WERI-Rb-1 (cell line): ENCODE results near the gene SMIM30.

Experiments
- DNase-seq: peaks from one replicate; pipeline ENCODE4 v3.0.0-alpha.2; 2020
- H3K27ac ChIP-seq: fragments of 250-450 bp; sonication (Bioruptor Pico); 2 replicates; pipeline ENCODE4 v1.5.1; 2020; ENCODE audit warnings: mild to moderate bottlenecking, moderate library complexity
- H3K27me3 ChIP-seq: fragments of 250-450 bp; sonication (Bioruptor Pico); 2 replicates; pipeline ENCODE4 v1.5.1; 2021; ENCODE audit warnings: mild to moderate bottlenecking, low read depth, moderate library complexity; ENCODE audit not compliant: insufficient read depth, severe bottlenecking
- H3K36me3 ChIP-seq: fragments of 250-450 bp; sonication (Bioruptor Pico); 2 replicates; pipeline ENCODE4 v1.5.1; 2020; ENCODE audit warnings: mild to moderate bottlenecking, moderate library complexity
- H3K4me3 ChIP-seq: 2 replicates; pipeline ENCODE4 v1.5.1; 2011; ENCODE audit warnings: low read depth, mild to moderate bottlenecking, control low read depth, low read length
- H3K9me3 ChIP-seq: fragments of 250-450 bp; sonication (Bioruptor Pico); 2 replicates; pipeline ENCODE4 v1.5.1; 2021; ENCODE audit warnings: mild to moderate bottlenecking, moderate library complexity; ENCODE audit not compliant: severe bottlenecking
- TF ChIP-seq, protein P1 (sequence below): IDR thresholded peaks from 2 replicates; pipeline ENCODE4 v1.5.1; 2011; ENCODE audit warnings: low read depth, mild to moderate bottlenecking, control low read depth, inconsistent platforms, low read length

Gene SMIM30

DNA sequence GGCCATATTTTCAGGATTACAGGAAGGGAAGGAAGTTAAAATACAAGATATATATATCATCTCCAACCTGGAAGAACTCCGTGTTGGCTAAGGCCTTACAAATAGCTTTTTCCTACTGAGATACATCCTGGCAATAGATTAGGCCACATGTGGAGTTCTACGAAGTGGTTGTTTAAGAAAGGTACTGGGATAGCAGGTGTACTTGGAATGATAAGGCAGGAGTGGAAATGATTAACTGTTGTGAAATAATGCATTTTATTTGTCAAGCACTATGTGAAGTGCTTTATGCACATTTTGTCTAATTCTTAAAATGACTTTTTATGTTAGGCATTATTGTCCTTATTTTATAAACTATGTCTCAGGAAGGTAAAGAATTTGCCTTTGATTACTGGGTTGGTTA, 18.9 kb upstream of the SMIM30 start:
- no peaks in the 10 kb centered on the region for H3K36me3 ChIP-seq
- DNase-seq = no peak
- TF ChIP-seq, protein P1, sequence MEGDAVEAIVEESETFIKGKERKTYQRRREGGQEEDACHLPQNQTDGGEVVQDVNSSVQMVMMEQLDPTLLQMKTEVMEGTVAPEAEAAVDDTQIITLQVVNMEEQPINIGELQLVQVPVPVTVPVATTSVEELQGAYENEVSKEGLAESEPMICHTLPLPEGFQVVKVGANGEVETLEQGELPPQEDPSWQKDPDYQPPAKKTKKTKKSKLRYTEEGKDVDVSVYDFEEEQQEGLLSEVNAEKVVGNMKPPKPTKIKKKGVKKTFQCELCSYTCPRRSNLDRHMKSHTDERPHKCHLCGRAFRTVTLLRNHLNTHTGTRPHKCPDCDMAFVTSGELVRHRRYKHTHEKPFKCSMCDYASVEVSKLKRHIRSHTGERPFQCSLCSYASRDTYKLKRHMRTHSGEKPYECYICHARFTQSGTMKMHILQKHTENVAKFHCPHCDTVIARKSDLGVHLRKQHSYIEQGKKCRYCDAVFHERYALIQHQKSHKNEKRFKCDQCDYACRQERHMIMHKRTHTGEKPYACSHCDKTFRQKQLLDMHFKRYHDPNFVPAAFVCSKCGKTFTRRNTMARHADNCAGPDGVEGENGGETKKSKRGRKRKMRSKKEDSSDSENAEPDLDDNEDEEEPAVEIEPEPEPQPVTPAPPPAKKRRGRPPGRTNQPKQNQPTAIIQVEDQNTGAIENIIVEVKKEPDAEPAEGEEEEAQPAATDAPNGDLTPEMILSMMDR = no peak
- no peak overlapping the region for H3K4me3 ChIP-seq
- no peak overlapping the region for H3K27ac ChIP-seq
- no peaks in the 10 kb centered on the region for H3K27me3 ChIP-seq
- no peaks in the 10 kb centered on the region for H3K9me3 ChIP-seq

DNA sequence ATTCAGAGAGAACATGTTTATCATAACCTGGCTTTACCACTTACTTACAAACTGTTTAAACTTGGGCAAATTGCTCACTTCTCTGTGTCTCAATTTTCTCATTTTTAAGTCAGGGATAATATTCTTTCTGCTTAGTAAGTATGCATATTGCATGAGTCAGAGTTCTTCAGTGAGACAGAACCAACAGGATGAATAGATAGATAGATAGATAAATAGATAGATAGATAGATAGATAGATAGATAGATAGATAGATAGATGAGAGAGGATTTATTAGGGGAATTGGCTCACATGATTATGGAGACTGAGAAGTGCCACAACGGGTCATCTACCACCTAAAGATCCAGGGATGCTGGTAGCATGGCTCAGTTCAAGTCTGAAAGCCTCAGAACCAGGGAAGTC, 15.7 kb upstream of the SMIM30 start:
- no peaks in the 10 kb centered on the region for H3K9me3 ChIP-seq
- H3K4me3 ChIP-seq = no peak overlapping the region
- no peaks in the 10 kb centered on the region for H3K27me3 ChIP-seq
- no peaks in the 10 kb centered on the region for H3K36me3 ChIP-seq
- no peak overlapping the region for H3K27ac ChIP-seq
- TF ChIP-seq, protein P1 = no peak
- DNase-seq = no peak

DNA sequence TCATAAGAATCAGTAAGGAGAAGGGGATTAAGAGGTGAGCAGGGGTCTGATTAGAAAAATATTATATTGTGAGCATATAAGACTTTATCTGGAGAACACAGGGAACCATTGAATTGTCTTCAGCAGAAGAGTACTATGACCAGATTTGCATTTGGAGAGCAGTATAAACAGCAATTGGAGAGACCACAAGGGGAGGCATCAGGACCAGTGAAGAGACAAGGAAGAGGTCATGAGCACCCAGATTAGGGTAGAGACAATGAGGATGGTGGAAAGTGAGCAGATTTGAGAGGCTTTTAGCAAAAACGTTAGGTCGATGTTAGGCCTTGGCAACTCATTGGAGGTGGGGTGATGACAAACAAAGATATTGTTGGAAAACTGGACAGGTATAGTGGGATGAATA, 13.0 kb upstream of the SMIM30 start:
- Histone ChIP-seq H3K9me3 (no peaks in the 10 kb centered on the region), H3K27me3 (no peaks in the 10 kb centered on the region), H3K36me3 (no peaks in the 10 kb centered on the region), H3K27ac (no peak overlapping the region), H3K4me3 (no peak overlapping the region)
- DNase-seq = no peak
- TF ChIP-seq, protein P1 = no peak

DNA sequence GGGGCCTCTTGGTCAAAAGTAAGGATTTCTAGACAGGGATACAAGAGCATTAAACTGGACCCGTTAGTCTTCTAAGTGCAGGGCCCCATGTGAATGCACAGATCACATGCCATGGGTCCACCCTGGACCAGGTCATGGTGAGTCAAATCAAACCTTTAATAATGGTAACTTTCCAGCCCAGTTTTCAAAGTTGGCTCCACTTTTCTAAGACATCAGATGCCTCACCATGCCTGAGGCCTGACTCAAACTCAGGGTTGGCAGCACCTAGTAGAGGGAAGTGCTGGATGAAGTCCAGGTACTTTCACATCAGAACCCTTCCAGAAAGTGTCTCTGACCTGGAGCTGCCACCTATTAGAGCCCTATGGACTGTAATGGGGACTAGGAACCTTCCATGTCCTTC, 9.7 kb upstream of the SMIM30 start:
- no peak overlapping the region for H3K4me3 ChIP-seq
- H3K27me3 ChIP-seq = no peaks in the 10 kb centered on the region
- no peak overlapping the region for H3K27ac ChIP-seq
- no peaks in the 10 kb centered on the region for H3K36me3 ChIP-seq
- no peaks in the 10 kb centered on the region for H3K9me3 ChIP-seq
- no peak for DNase-seq
- TF ChIP-seq, protein P1 = no peak

DNA sequence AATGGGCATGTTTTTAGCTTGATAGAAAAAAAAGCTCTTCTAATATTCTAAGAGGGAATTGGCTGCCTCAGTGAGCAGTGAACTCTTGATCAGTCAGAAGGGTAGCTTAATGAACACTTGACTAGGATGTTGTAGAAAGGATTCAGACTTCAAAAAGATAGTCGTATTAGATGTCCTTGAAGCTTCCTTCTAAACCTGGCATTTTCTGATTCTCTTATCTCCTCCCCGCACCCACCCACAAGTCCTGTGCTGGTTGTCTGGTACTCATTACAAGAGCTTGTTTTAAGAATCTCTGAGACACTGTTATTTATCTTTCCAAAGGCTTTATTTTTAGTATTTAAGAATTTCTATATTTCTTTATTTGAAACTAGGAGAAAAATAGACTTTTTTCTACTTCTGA, 7.4 kb upstream of the SMIM30 start:
- no peak overlapping the region for H3K4me3 ChIP-seq
- no peaks in the 10 kb centered on the region for H3K9me3 ChIP-seq
- H3K27me3 ChIP-seq = no peaks in the 10 kb centered on the region
- no peak overlapping the region for H3K27ac ChIP-seq
- H3K36me3 ChIP-seq = no peaks in the 10 kb centered on the region
- no peak for DNase-seq
- TF ChIP-seq, protein P1 = no peak

DNA sequence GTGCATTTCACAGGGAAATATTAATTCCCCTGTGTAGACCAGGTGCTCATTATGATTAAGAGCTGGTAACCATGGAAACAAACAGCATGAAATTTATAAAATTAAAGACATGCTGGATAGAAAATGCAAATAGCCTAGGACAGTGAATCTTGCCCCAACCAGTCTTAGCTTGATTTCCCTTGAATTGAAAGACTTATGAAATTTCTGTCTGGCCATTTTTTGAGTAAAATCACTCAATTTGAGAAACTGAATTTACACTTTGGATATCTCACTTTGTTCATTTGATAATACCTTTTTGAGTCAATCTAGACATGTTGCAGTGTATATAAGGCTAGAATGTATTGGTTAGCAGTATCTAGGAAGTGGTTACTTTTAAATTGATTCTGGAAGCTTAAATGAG, 4.4 kb upstream of the SMIM30 start:
- H3K27me3 ChIP-seq = no peaks in the 10 kb centered on the region
- DNase-seq = no peak
- H3K36me3 ChIP-seq = no peaks in the 10 kb centered on the region
- TF ChIP-seq, protein P1 = no peak
- no peaks in the 10 kb centered on the region for H3K9me3 ChIP-seq
- no peak overlapping the region for H3K4me3 ChIP-seq
- no peak overlapping the region for H3K27ac ChIP-seq
